ENCODE results near the gene NDUFA3. TPM values are rescaled to one million over a fixed set of nuclear protein-coding genes. Genes with fewer than 3 reads are reported as not detected.

Gene NDUFA3
- total and polyA plus RNA-seq, 2 donors (not counting 1 experiment from before 2014, with no cell fraction given): 55.4 to 94.4 TPM

- Histone ChIP-seq H3K79me2 (ENCODE audit: control insufficient read depth, insufficient read depth, low read length) (no peaks in the 10 kb centered on the region), H3K4me3 (ENCODE audit: control extremely low read depth in 1 of 5, extremely low read depth in 1 of 5, insufficient read depth in 1 of 5, low read depth in 2 of 5, low read length in 4 of 5) (no peak within 1 kb of the TSS), H3K4me1 (ENCODE audit: control insufficient read depth in 2 of 2, insufficient read depth in 2 of 2, low read length in 2 of 2) (no peaks in the 10 kb centered on the region), H4K20me1 (ENCODE audit: control insufficient read depth, insufficient read depth, low read length, poor library complexity, severe bottlenecking) (no peaks in the 10 kb centered on the region), H3K36me3 (replicated peaks in 1 of 2; ENCODE audit: control extremely low read depth in 1 of 2, control insufficient read depth in 1 of 2, extremely low read depth in 1 of 2, insufficient read depth in 2 of 2, low read length in 1 of 2) (no peaks in the 10 kb centered on the region), H3K27me3 (replicated peaks in 1 of 4; ENCODE audit: control extremely low read depth in 1 of 4, control insufficient read depth in 3 of 4, insufficient read depth in 4 of 4, low read length in 3 of 4) (no peaks in the 10 kb centered on the region), H3K4me2 (replicated peaks; ENCODE audit: low read depth, low read length, poor library complexity, severe bottlenecking) (no peak within 1 kb of the TSS), H3K9ac (ENCODE audit: low read length) (no peak within 1 kb of the TSS), H2AFZ (ENCODE audit: insufficient read depth, low read depth, low read length, poor library complexity, severe bottlenecking) (no peak within 1 kb of the TSS), H3K9me3 (ENCODE audit: control extremely low read depth in 1 of 3, control insufficient read depth in 2 of 3, insufficient read depth in 1 of 3, low read length in 2 of 3) (peaks cover 0 to 23% (median 0%) of the 10 kb centered on the region in 3 donors), H3K27ac (ENCODE audit: low read length in 2 of 2) (no peak within 1 kb of the TSS)
- H3K4me1 Mint-ChIP-seq: no peaks in the 10 kb centered on the region
- ATAC-seq (ENCODE audit: low read depth) (no peak), DNase-seq (no peak)
- intact Hi-C loops (cut with micrococcal nuclease): no loop called here
- H3K27ac Mint-ChIP-seq: no peak within 1 kb of the TSS
- H3K9me3 Mint-ChIP-seq (ENCODE audit: insufficient read depth): no peaks in the 10 kb centered on the region
- no peak within 1 kb of the TSS for H3K4me3 Mint-ChIP-seq
- ChIA-PET CTCF (no interaction called here), POLR2A (no interaction called here)
- H3K27me3 Mint-ChIP-seq: peaks cover 15% of the 10 kb centered on the region
- no peak for TF ChIP-seq CTCF (IDR thresholded peaks at IDR 0.05)
- no peak for TF ChIP-seq EZH2 (IDR thresholded peaks at IDR 0.05; ENCODE audit: borderline replicate concordance, insufficient read depth, low read depth, low read length, poor library complexity, severe bottlenecking)
- 76% methylated on average over 19 of the region's 34 CpGs for WGBS (ENCODE audit: insufficient coverage)
Measured at GRCh38 chr19:54063350-54064116, 39.1 kb upstream of the NDUFA3 start, which contains the start of gene VSTM1. TSS of gene VSTM1 (minus strand) at chr19:54063897. CDS start at chr19:54063777, 120 bp downstream.

GRCh38 chr19:54069470-54069869 is 33.2 kb upstream of the NDUFA3 start:
- Histone ChIP-seq H3K4me3 (ENCODE audit: control extremely low read depth in 1 of 5, extremely low read depth in 1 of 5, insufficient read depth in 1 of 5, low read depth in 2 of 5, low read length in 4 of 5) (no peak overlapping the region), H3K9ac (ENCODE audit: low read length) (no peak overlapping the region), H4K20me1 (ENCODE audit: control insufficient read depth, insufficient read depth, low read length, poor library complexity, severe bottlenecking) (no peaks in the 10 kb centered on the region), H2AFZ (ENCODE audit: insufficient read depth, low read depth, low read length, poor library complexity, severe bottlenecking) (no peak overlapping the region), H3K36me3 (replicated peaks in 1 of 2; ENCODE audit: control extremely low read depth in 1 of 2, control insufficient read depth in 1 of 2, extremely low read depth in 1 of 2, insufficient read depth in 2 of 2, low read length in 1 of 2) (no peaks in the 10 kb centered on the region), H3K9me3 (ENCODE audit: control extremely low read depth in 1 of 3, control insufficient read depth in 2 of 3, insufficient read depth in 1 of 3, low read length in 2 of 3) (peaks cover 0 to 25% (median 0%) of the 10 kb centered on the region in 3 donors), H3K27ac (ENCODE audit: low read length in 2 of 2) (no peak overlapping the region), H3K4me1 (ENCODE audit: control insufficient read depth in 2 of 2, insufficient read depth in 2 of 2, low read length in 2 of 2) (no peaks in the 10 kb centered on the region), H3K4me2 (replicated peaks; ENCODE audit: low read depth, low read length, poor library complexity, severe bottlenecking) (no peak overlapping the region), H3K27me3 (replicated peaks in 1 of 4; ENCODE audit: control extremely low read depth in 1 of 4, control insufficient read depth in 3 of 4, insufficient read depth in 4 of 4, low read length in 3 of 4) (no peaks in the 10 kb centered on the region), H3K79me2 (ENCODE audit: control insufficient read depth, insufficient read depth, low read length) (no peaks in the 10 kb centered on the region)
- no peaks in the 10 kb centered on the region for H3K9me3 Mint-ChIP-seq (ENCODE audit: insufficient read depth)
- no peaks in the 10 kb centered on the region for H3K4me1 Mint-ChIP-seq
- no peak for DNase-seq
- intact Hi-C loops (cut with micrococcal nuclease): no loop called here
- CTCF ChIA-PET: no interaction called here
- 73% methylated on average over 5 of the region's 5 CpGs for WGBS (ENCODE audit: insufficient coverage)
- H3K27ac Mint-ChIP-seq: no peak overlapping the region
- POLR2A ChIA-PET: no interaction called here
- peaks cover 8% of the 10 kb centered on the region for H3K27me3 Mint-ChIP-seq
- no peak for ATAC-seq (ENCODE audit: low read depth)
- H3K4me3 Mint-ChIP-seq: no peak overlapping the region
- TF ChIP-seq CTCF (IDR thresholded peaks at IDR 0.05): no peak
- TF ChIP-seq EZH2 (IDR thresholded peaks at IDR 0.05; ENCODE audit: borderline replicate concordance, insufficient read depth, low read depth, low read length, poor library complexity, severe bottlenecking): no peak
